NCI-H82 treated with DMSO at 0.1 percent for 48 hours (cell line): Measurements from ENCODE around the gene KDM5A.

Experiments used
- DNase-seq: peaks from one replicate; lab custom pipeline; 2025; ENCODE audit not compliant: unreplicated experiment; lab: John Stamatoyannopoulos, UW

KDM5A gene

GRCh38 chr12:275812-276211 lies 113.3 kb downstream of the KDM5A start:
- no peak for DNase-seq

DNA sequence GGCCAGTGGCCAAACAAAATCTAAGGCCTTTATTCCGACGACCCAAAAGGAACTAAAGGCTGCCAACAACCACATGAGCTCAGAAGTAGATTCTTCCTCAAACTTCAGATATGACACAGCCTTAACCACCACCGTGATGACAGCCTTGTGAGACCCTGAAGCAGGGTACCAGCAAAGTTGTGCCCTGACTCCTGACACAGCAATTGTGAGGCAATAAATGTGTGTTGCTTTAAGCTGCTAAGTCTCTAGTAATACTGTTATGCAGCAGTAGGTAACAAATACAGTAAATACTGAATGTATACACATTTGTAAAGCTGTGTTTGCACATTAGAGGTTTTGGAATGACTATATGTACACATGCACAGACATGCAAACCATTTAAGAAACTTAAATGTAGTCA lies 115.7 kb downstream of the KDM5A start:
- no peak for DNase-seq

DNA sequence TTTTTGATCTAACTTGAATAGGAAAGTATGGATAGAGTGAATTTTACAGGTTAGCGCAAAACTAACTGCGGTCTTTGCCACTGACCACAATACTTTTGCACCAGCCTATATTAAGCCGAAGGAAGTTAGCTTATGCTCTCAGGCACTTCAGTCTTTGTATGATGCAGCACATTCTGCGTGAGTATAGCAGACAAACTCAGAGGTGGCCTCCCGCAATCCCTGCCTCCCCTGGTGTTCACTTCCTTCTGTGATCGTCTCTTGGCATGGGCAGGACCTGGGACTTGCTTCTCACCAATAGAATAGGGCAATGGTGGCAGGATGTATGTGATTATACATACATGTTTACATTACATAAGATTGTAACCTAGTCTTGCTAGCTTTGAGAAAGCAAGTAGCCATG lies 116.2 kb downstream of the KDM5A start:
- no peak for DNase-seq

DNA sequence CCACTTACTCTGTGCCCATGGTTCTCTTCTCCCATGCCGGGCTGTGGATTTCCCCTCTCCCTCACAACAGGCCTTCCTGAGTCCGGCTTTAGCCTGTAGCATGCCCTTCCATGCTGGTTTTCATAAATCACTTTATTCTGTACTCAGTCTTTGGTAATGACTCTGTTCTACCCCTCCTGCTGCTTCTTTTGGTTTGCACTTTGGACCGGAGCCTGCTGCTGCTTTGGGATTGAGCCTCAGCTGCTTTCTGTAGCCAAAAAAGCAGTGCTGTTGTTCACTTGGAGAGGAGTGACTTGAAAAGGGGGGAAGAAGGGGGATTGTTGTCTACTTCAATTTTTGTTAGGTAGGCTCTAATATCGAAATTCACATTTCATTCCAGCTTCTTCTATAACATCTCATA lies 118.0 kb downstream of the KDM5A start:
- no peak for DNase-seq

DNA sequence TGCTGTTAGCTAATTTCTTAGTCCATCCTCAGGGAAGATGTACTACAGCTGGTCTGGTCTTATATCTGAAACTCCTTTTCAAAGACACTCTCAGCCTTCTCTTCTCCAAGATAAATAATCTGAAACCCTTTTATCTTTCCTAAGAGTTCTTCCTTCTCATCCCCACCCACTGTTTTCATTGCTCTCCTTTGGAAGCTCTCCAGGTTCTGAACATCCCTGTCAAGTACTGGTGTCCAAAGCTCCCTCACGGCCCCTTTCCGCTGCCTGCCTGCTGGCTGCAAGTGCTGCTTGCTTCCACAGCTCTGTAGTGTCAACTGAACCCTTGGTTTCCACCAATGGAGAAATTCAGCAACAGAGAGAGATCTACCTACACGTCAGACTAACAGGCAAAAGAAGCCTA lies 119.9 kb downstream of the KDM5A start:
- DNase-seq: no peak

GRCh38 chr12:268483-268840 lies 120.7 kb downstream of the KDM5A start:
- no peak for DNase-seq

GRCh38 chr12:267581-268482 lies 121.3 kb downstream of the KDM5A start:
- no peak for DNase-seq

DNA sequence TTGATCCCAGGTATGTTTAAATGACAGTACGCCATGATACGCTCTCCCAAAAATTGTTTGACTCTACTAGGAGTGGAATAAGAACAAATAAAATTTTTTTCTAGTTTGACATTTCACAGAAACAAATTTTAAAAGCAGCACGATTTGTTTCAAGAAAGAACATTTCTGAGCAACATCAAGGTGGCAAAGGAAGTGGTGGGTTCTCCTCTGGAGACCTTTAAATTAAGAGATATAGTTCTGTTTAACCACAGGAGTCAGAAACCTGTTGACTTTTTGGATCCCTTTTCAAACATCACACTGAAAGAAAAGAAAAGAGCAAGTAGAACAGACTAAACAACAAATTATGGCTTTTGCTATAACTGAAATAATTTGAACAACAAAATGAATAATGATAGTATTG lies 124.0 kb downstream of the KDM5A start:
- DNase-seq: no peak

DNA sequence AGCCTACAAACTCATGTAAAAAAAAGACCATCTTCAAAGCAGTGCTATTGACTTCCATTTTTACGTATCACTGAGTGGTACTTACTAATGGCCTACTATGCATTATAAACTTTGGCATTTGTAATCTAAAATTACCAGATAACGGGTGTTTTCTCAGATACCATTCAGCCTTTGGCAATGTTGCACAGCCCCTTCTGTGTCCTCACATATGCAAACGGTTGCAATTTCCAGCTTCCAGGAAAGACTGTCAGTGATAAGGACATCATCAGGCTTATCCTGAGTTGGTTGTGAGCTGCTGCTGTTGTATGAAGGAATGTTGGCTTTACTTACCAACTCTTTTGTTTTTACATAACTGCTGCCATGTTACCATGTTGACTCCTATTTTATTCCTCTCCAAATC lies 124.9 kb downstream of the KDM5A start:
- DNase-seq: no peak

- DNase-seq: no peak
These were observed 125.5 kb downstream of the KDM5A start for GRCh38 chr12:263574-263973.

GRCh38 chr12:262817-263216 lies 126.3 kb downstream of the KDM5A start, which contains the start of gene SLC6A13:
SLC6A13 (minus strand) TSS chr12:262836; CDS start chr12:260052, 2,784 bp downstream.
- no peak for DNase-seq

DNA sequence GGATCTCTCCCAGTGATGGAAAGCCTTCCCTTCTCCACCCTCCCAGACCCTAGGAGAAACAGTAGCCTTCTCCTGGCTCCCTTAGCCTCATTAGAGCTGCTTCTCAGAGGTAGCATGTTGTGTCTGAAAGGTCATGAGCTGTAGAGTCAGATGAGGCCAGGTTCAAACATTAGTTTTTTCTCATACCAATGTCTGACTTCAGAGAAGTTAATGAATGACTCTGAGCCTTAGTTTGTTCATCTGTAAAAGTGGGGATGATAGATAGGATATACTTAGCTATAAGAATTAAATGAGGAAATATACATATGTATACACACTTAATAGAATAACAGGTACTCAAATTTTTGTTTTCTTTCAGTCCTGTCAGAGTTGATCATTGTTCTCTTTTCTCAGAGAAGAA lies 127.0 kb downstream of the KDM5A start:
- DNase-seq: no peak

DNA sequence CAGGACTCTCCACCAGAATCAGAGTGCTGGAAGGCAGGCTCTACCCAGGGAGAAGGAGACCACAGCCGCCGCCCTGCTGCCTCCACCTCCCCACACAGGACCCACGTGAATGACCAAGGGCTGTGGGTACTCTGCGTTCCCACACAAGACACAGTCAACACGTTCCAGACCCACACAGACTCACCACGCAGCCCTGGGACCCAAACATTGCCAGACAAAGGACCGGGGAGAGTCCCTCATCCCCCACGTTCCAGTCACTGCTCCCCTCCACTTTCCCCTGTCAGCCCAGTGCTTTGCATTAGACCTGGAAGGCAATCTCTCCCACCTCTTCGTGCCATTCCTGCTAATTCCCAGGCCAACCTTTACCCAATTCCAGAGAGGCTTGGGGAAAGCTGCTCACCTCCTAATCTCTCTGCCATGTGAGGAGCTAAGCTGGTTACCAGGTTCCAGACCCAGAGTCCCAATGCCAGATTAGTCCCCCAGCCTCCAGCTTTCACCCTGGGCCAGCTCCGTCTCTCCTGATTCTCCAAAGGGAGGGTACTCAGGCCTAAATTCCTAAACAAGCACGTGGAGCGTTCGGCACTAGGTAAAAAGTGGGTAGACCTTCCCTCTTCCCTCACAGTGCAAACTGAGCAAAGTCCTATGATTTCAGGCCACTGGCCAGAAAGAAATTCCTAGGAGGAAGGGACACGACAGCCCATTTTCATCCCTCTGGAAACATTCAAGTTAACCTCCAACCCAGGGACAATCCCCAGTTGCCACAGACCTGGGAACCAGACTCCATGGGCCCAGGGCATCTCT lies 131.4 kb downstream of the KDM5A start:
- DNase-seq: no peak

DNA sequence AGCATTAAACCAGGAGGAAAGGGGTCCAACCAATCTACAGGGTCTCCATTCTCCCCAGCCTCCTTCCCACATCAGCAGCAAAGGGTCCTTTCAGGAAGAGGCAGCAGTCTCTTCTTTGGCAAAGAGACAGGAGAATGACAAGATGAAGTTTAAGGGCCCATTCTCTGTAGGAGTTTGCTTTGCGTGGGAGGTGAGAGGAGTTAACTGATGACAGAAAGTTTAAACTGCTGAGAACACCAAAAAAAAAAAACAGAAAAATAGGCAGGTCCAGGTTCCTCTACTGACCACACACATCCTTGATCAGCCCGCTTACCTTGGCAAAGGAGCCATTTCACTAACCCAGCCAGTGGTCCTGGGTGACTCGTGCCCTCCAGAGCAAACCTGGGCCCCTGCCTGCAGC lies 132.2 kb downstream of the KDM5A start:
- DNase-seq: no peak

DNA sequence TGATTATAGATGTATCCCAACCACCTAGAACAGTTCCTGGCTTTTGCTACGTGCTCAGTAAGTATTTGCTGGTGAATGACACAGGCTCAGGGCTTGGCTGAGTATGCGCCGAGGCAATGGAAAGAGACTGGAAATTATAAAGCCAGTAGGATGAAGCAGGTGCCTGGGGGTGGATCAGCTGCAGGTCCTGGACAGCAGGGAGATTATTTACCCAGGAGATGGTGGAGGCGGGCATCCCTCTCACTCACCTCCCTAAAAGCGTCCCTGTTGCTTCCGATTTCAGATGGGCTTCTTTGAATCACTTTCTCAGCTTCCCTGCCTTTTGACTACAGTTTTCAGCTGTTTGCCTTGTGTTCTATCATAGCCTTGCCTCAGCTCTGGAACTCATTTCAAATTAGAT lies 132.9 kb downstream of the KDM5A start:
- no peak for DNase-seq

- no peak for DNase-seq
These were observed 134.2 kb downstream of the KDM5A start for GRCh38 chr12:254912-255311.

- no peak for DNase-seq
These were observed 135.1 kb downstream of the KDM5A start for GRCh38 chr12:254039-254438.

GRCh38 chr12:253116-253831 lies 135.8 kb downstream of the KDM5A start:
- no peak for DNase-seq

- no peak for DNase-seq
These were observed 136.5 kb downstream of the KDM5A start for GRCh38 chr12:252636-253035.

GRCh38 chr12:247271-247670 lies 141.8 kb downstream of the KDM5A start:
- no peak for DNase-seq

- DNase-seq: no peak
These were observed 145.7 kb downstream of the KDM5A start for GRCh38 chr12:243381-243780.

DNA sequence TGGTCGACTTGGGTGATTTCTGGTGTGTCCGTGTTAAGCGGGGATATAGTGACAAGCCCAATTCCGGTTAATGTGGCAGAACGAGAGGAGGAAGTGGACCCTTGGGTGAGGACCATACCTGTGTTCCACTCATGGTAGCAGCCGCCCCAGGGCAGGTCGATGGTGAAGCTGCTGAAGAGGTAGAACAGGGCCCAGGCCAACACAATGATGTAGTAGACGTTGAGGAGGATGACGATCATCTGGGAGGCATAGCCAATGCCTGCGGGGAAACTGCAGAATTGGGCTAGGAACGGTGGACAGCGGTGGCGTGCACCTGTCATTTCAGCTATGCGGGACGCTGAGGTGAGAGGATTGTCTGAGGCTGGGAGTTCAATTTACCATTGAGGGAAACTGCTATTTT lies 146.6 kb downstream of the KDM5A start:
- no peak for DNase-seq
